H1 (cell line): ENCODE data around the gene CUEDC2. TPM values are rescaled to one million over a fixed set of nuclear protein-coding genes. Genes with fewer than 3 reads are reported as not detected.

ENCODE experiments used
- CBX5 ChIP-seq: fragments of 300-800, 300-1000 bp; sonication (generic); IDR thresholded peaks from 2 replicates; pipeline ENCODE4 v1.7.1; 2016; ENCODE audit warnings: antibody characterized with exemption, low read length, low read depth
- CBX8 ChIP-seq: fragments of 300-800, 300-1000 bp; sonication (generic); IDR thresholded peaks from 2 replicates; pipeline ENCODE4 v1.7.1; 2016; ENCODE audit warnings: low read depth, low read length, borderline replicate concordance
- CHD7 ChIP-seq: fragments of 300-600 bp; sonication (generic); IDR thresholded peaks from 2 replicates; pipeline ENCODE4 v1.7.1; 2012; ENCODE audit warnings: low read length, moderate library complexity, mild to moderate bottlenecking, inconsistent platforms; ENCODE audit not compliant: insufficient replicate concordance
- E2F6 ChIP-seq: IDR thresholded peaks from 2 replicates; pipeline ENCODE4 v1.6.1; 2012; ENCODE audit warnings: inconsistent platforms
- JUND ChIP-seq: IDR thresholded peaks from 2 replicates; pipeline ENCODE4 v1.6.1; 2011; ENCODE audit warnings: mild to moderate bottlenecking, improper control_type of control experiment, low read length
- RAD21 ChIP-seq, 2 experiments: IDR thresholded peaks in 1 of 2; conservative IDR thresholded peaks in 1 of 2; 2 replicates each; pipeline ENCODE4 v1.6.1; 2011; ENCODE audit warnings: low read depth in 2 of 2, low read length in 2 of 2, improper control_type of control experiment in 1 of 2, inconsistent platforms in 1 of 2, mild to moderate bottlenecking in 1 of 2, moderate library complexity in 1 of 2
- SP1 ChIP-seq: IDR thresholded peaks from 2 replicates; pipeline ENCODE4 v1.6.1; 2011; ENCODE audit warnings: low read depth, low read length
- SRF ChIP-seq: IDR thresholded peaks from 2 replicates; pipeline ENCODE4 v1.6.1; 2011; ENCODE audit warnings: mild to moderate bottlenecking, low read depth, low read length, moderate library complexity
- TEAD4 ChIP-seq: IDR thresholded peaks from 2 replicates; pipeline ENCODE4 v1.6.1; 2012; ENCODE audit warnings: low read depth, low read length, inconsistent platforms, mixed read lengths
- polyA plus RNA-seq, 7 experiments: library from polyadenylated mRNA; depleted of rRNA in 3 of 7; stranded (reverse) in 5 of 7; unstranded in 2 of 7; fragments of >200 nt in 5 of 7; fragments of 200-250 nt in 2 of 7; gene quantifications; 1 replicate in 5 of 7; 2 replicates in 1 of 7; 4 replicates in 1 of 7; pipeline versions ENCODE4 v1.2.1 to v1.2.3, GENCODE V29; 2011 to 2013; ENCODE audit warnings: missing spikeins in 2 of 7, mixed read lengths in 2 of 7
- total RNA-seq: library from RNA; stranded (reverse); fragmentation: NEBNext Ultra II Directional; extraction: Animal tissue kit (Norgen Biotek cat#: 25700); gene quantifications from 2 replicates; pipeline ENCODE4 v1.2.1, GENCODE V29; 2021

Gene CUEDC2
- total and polyA plus RNA-seq, 2 of the 8 experiments (the other 6 are each of a cell fraction or from before 2014, with no cell fraction given) = 41.7 to 55.2 TPM

GRCh38 chr10:102435133-102435497, 2.7 kb upstream of the CUEDC2 start (continued):
- TF ChIP-seq CHD7 (no peak), SP1 (no peak), TEAD4 (no peak), SRF (no peak), RAD21 (IDR thresholded peaks at IDR 0.05 in 1 of 2, conservative IDR thresholded peaks at IDR 0.05 in 1 of 2; ENCODE audit: low read depth in 2 of 2, low read length in 2 of 2) (no peak), E2F6 (no peak), CBX5 (no peak), JUND (no peak), CBX8 (no peak)
